GM19240 (cell line): Measurements from ENCODE around the gene CALM1.

Experiments used
- DNase-seq: peaks from one replicate; pipeline ENCODE4 v3.0.0; 2011; ENCODE audit warnings: low spot score; ENCODE audit not compliant: insufficient read length

CALM1 gene

DNA sequence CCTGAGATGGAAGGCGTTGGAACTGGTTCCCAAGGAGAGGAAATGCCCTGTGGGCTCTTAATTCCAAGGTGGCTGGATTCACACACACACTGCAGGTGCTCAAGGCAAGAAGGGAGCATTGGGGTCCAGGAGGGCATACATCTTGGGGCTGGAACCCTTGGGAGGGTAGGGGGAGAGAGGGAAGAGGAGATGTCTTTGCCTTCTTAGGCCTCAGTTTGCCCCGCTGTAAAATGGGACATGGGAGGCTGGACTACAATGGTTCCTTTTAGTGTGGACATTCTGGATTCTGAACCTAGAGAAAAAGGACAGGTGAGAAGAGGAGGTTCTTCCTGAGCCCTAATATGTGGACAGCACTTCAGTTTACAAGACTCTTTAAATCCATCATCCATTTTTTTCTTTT lies 43.8 kb downstream of the CALM1 start:
- no peak for DNase-seq

DNA sequence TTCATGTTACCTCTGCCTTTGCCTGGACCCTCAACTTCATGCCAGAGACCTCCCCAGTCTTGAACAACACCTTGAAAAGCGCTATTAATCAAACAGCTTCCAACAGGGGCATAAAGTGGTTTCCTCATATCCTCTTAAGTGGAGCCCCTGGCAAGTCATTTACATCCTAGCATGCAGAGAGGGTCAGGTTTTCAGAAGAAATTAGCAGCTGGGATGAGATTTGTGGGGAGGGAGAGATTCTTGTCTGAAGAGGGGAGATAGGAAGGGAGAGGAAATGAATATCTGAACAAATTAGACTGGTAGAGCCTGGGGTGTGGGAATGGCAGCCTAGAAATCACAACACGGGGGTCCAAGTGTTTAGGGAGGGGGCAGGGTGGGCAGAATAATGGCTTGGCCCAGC lies 45.6 kb downstream of the CALM1 start:
- no peak for DNase-seq

DNA sequence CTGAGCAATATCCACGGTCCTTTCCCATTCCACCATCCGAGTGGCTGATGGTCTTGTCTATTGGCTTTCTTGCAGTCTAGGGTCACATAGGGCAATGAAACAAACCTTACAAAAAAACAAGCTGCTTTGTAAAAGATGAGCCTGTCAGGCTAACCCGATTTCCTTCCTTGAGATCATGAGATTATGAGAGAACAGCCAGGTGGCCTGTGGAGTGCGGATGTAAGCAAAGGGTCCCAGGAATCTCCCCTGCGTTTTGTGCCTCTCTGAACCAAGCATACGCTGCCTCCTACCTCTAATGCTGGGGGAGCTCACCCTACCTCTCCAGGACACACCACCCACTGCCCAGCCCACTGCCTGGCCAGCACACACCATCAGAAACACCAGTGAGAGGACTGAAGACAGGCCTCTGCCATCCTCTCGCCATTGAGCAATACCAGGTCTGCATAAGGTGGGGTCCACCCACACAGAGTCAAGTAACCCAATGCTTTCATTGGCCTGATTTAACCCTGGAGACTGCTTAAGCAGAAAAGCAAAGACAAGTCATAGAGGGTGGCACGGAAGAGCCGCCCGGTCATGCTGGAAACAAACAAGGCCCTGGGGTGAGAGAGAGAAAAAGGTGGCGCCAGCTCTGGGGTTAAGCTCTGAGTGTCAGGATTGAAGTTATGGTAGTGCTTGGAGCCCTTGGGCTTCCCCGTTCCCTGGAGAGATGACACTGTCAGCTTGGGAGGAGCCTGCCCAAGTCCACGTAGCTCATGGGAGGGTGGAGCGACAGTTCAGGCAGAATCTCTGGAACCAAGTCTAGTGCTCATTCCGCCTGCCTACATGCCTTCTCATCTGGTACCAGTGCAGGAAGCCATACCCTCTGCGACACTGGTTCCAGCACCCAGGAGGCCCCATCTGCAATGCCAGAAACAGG lies 46.6 kb downstream of the CALM1 start:
- no peak for DNase-seq

DNA sequence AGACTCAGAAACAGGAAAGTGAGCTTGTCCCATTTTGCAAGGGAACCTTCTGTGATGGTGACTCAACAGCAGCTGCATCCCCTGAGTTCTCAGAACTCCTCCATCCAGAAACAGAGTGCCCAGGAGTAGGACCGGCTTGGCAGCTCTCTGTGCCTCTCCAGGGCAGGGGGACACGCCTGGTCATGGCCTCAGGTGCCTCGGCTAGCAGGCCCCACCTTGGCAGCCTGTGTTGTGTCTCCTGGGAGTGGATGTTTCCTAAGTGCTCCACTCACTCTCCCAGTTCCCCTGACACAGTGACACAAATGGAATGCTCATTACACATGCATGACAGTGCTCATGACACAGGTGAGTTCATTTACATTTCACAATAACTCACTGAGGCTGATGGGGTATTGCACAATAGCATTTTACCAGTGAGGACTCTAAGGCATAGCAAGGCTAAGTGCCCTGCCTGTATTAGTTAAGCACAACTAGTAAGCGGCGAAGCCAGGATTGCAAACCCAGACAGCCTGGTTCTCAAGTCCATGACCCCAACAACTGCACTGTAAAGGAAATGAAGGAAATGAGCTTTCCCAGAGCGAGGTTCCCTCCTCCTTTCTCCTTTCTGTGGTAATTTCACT lies 47.4 kb downstream of the CALM1 start:
- DNase-seq = no peak

DNA sequence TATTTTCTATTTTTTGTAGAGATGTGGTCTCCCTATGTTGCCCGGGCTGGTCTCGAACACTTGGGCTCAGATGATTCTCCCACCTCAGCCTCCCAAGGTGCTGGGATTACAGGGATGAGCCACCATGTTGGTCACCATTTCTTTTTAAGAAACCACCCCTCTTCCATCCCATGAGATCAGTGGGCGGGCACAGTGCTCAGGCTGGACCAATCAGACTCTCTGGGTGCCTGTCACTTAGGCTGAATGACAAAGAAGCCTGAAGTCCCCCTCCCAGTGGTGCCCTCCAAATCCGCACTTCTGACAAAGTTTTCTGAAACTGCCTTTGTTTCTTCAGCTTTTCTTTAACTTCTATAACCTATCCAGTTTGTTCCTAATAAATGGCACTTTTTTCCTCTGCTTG lies 48.2 kb downstream of the CALM1 start:
- DNase-seq = no peak

DNA sequence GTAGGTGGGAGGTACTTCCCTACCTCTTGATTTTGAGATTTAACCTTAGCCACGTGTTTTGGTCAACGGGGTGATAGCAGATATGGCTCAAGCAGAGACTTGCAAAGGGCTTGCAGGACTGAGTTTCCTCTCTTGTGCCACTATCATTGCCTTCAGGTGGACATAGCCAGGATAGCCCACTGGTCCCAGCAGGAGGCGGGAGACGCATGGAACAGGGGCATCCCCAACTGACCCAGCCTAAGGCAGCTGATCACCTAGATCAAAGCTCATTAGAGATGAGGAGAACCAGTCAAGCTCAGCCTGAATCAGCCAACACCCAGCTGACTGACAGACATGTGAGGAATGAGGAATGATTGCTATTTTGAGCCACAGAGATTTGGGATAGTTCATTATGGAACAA lies 49.6 kb downstream of the CALM1 start:
- no peak for DNase-seq

DNA sequence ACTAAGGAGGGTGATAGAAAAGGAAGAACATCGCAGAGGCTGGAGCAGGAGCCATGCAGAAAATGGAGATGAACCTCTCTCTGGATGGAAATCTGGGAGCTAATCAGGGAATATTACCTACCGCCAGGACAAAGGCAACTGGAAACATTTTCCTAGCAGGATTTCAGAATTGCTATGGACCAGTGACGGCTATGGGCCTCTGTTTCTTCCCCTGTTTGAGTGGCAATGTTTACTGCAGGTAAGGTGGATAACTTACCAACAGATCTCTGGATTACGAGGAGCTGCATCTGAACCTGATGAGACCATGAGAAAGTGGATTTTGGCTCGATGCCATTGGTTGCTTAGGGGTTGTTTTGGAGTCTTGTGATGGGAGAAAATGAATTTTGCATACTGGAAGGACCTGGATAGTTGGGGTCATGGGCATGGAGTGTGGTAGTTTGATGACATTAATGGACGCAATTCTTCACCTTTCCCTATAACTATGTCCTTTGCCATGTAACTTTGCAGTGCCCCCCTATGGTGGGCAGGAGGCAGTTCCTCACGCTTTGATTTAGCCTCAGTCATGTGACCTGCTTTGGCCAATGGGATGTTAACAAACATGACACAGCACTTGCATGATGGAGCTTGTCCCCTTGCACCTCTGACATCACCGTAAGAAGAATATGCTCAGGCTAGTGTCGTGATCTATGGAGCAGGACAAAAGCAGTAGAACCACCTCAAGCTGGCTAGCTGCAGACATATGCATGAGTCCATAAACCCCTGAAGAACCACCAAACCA lies 51.1 kb downstream of the CALM1 start:
- DNase-seq = no peak

DNA sequence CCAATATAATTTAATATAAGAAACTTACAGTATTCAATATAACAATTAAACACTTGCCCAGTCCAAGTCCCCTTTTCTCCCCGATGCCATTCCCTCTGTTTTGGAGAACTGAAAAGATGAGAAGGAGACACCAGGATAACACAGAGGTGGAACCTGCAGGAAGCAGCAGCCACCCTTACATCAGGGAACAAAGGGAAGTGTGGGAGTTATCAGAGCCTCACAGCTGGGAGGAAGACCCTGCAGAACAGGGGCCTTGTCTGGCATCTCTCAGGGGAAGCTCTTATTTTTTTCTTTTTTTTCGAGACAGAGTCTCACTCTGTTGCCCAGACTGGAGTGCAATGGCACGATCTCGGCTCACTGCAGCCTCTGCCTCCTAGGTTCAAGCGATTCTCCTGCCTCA lies 52.6 kb downstream of the CALM1 start:
- DNase-seq = no peak

DNA sequence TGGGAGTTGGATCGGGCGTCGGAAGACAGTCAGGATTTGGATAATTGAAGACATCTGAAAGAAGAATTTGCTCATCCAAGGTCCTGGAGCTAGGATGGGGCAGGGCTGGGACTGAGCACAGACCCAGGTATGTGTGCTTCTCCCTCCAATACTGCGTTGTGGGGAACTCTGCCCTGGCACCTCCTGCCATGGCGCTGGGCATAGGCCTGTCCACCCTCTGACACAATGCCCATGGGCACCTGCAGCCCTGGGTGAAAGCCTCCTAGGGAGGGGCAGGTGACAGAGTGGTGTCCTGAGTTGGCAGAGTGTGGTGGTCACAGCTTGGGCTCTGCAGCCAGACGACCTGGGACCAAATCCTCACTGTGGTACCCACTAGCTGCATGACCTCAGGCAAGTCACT lies 53.3 kb downstream of the CALM1 start:
- DNase-seq = no peak

DNA sequence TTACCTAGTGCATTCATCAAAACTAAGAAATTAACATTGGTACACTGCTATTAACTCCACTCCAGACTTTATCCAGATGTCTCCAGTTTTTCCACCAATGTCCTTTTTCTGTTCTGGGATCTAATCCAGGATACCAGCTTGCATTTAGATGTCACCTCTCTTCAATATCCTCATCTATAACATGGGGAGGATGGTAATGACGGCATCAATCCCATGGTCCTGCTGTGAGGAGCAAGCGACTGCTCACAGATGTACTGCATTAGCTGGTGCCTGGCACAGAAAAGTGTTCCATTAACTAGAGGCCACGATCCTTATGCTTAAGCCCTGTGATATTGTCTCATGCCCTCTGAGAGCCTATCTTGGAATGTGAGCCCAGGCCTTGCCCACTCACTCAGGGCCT lies 53.8 kb downstream of the CALM1 start:
- DNase-seq = no peak

DNA sequence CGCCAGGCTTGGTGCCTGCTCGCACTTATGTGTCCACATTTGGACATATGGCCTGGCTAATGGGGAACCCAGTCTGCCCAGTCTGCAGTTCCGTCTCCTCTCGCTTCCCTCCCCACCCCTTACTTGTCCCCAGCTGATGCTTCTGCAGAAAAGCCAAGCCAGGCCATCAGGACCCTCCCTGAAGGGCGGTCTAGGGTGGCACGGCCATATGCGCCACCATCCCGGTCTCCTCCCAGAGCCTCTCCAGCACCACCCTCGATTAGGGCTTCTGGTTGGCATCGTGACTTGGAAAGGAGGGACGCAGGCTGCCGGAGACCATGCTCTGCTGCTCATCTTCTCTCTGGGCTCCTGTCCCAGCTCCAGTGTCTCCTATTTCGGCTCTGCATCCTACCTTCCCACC lies 54.6 kb downstream of the CALM1 start:
- no peak for DNase-seq

DNA sequence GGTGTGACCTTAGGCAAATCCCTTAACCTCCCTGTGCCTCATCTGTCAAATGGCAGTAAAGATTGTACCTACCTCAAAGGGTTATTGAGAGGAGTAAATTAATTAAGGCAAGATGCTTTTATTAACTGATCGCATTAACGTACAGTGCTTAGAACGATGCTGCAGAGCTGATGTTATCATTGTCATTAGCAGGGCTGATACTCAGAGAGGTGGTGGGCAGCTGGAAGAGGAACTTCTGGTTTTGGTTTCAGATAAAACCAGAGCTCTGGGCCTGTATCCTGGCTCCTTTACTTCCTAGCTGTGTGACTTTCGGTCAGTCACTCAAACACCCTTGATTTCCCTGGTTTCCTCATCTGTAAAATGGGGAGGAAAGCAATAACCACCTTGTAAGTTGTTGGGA lies 55.1 kb downstream of the CALM1 start:
- no peak for DNase-seq

DNA sequence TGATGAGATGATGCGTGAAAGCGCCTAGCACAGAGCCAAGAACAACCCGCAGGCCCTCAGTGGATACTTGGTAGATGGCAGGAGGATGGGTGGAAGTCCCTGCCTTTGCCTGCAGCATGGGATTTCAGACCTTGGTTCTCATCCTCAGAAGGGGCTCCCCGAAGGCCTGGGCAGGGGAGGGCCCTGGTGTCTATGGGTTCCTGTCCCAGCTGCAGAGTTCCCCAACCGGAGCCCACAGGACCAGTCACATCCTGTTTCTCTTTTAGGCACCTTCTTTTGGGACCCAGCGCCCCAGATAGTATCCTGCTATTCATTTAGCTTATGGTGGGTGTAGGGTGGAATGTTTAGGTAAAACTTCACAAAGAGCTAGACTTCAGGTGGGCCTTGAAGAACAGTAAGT lies 55.5 kb downstream of the CALM1 start:
- no peak for DNase-seq

DNA sequence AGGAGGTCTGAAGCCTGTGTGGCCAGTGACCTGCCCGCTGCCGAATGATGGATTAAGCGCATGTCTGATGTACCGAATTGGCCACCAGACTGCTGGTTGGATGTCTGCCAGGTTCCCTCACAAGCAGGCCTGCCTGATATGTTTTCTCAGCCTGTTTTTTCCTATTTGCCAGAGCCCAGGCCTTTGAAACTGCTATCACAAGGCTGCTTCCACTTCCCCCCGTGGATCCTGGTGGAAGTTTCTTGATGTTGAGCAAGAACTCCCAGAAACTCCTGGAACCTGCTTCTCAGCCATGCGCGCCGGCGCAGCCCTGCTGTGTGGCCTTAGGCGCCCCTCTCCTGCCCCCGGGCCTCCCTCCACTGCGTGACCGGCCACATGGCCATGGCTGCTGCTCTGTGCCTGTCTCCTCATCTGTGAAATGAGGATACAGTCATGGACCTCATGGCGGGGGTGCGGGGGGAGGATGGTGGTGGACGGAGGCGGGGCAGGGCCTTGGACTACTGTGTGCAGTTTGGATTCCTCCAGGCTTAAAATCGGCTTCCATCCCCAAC lies 56.6 kb downstream of the CALM1 start:
- no peak for DNase-seq

DNA sequence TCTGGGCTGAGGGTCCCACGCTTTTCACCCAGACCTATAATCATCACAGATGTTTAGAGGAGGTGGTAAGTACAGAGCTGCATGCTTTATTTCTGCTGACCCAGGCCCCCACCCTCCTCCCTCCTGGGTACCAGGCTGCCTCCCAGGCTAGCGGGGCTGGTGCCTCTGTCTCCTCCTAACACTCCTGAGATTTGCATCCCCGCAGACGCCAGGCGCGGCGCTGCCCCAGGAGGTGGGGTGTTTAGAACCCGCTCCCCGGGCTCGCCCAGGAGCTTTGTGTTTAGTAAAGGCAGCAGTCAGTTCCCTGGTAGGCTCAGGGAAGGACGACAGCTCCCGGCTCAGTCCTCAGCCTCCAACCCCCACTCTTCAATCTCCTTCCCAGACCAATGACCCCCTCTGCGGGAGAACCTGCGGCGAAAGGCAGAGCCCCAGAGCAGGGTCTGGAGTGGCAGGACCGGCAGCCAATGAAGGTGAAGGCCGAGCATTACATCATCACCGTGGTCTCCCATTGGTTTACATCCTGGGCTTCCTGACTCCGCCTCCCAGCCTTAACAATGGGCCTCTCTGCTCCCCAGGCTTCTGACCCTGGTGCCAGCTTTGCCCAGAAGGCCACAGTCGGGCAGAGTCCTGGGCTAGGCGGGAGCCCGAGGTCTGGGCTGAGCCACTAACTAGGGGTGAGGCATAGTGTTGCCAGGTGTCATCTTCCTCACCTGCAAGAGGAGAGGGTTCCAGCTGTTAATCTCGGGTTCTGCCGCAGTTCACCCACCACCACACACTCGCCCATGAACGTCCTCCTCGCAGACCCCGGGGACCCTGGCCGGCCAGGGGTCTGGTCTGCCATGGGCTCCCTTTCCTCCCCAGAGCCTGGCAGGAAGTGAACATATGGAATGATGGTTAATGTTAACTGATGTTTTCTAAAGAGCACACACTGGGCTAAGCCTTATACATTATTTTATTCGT lies 57.5 kb downstream of the CALM1 start:
- no peak for DNase-seq

DNA sequence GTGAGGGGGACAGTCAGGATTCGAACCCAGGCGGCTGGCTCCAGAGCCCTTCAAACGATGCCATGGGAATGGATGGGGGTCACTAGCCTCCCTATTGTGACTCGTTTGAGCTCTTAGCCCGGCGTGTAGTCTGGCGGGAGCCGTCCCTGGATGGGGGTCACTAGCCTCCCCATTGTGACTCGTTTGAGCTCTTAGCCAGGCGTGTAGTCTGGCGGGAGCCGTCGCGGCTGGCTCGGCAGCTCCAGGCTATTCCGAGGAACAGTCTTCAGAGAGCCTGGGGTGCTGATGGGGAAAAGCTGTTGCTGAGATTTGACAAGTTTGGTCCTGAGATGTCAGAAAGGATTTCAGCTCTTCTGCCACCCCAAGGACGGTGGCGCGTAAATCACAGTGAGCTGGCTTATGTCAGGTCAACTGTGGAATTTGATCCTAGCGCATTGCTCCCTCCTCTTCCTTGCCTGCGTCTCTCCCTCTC lies 58.3 kb downstream of the CALM1 start:
- DNase-seq = no peak

DNA sequence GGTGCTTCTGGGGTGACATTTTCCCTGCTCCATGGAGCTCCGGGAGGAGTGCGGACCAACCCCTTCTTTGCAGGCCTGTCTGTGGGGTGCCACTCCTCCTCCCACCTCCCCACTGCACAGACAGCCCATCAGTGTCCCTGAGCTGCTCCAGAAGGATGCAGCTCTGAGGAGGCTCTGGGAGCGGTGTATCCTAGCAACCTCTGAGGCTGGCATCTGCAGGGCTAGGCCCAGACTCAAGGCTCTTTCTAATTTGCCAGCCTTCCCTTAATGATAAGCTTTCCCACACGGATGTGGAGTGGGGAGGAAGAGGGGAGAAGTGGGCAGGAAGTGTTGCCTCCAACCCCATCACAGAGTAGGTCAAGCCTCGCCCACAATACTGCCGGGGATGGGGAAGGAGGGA lies 59.7 kb downstream of the CALM1 start:
- DNase-seq = no peak

DNA sequence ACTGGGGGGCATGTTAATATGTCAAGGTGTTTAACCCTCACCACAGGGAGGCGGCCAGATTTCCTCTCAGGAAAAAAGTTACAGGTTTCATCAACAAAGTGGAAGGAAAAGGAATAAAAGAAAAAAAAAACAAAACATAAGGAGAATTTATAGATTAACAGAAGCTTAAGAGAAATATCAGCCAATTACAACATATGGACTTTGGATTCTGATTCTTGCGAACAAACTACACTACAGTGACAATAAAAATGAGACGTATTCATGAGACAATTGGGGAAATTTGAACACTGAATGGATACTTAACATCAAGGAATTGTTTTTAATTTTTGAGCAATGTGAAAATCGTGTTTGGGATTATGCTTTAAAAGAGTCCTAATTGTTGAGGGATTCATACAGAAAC lies 60.4 kb downstream of the CALM1 start:
- DNase-seq = no peak
